ENCODE results near the gene LY86.

Gene LY86

DNA sequence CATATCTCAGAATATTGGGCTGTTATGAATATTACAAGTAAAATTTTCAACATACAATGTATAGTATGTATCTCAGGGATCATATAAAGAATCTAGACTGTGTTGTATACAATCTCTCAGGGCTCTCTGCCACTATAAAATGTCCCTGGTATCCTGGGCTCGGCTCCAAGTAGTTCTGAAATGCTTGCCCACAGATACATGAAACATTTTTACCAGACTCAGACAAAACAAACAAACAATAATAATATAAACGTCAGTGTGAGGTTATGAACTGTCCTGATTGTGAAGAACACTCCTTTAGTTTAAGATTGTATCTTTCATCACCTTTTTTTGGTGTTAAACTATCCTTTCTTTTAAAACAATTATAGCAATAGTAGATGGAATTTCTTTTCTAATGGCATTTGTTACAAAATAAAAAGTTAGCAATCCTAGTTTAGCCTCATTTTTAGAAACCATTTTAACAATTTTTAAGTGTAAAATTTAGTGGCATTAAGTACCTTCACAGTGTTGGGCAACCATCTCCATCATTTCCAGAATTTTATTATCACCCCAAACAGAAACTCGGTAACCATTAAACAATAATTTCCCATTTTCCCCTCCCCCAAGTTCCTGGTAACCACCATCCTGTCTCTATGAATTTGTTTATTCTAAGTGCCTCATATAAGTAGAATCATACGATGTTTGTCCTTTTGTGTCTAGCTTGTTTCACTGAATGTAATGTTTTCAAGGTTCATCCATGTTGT lies 17.4 kb upstream of the LY86 start:
- no peak for DNase-seq

DNA sequence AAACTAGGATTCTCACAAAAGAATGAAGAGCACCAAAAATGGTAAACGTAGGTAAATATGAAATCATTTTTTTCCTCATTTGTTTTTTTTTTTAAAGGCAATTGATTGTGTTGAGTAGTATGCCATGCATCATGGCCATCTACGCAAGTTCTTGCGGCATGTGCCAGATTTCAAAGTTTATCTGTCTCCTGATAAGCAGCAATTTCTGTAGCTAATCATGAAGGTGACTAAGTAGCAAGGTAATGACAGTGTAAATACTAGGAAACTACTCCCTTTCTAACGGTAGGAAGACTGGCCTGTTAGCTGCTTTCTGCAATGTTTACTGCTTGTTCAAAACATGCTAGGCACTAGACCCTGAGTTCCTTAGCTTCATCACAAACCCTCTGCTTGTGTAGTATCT lies 13.4 kb upstream of the LY86 start:
- no peak for DNase-seq

DNA sequence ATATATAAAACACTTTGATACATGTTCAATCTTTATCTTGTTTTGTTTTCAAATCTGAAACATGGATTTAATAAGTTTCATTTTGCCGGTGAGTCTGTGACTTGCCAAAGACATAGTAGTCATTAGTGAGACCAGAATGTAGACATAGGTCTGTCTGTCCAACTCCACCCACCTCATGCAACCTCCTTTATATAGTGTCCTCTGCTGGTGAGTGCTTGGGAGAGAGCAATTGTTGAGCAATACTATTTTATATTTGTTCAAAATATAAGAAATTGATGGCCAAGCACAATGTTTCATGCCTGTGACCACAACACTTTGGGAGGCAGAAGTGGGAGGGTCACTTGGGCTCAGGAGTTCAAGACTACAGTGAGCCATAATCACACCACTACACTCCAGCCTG lies 10.8 kb upstream of the LY86 start:
- no peak for DNase-seq

GRCh38 chr6:6579281-6579680 lies 9.2 kb upstream of the LY86 start:
- DNase-seq: no peak

GRCh38 chr6:6580225-6580856 lies 8.2 kb upstream of the LY86 start:
- no peak for DNase-seq

- DNase-seq: no peak
Observed at GRCh38 chr6:6581054-6581453, 7.5 kb upstream of the LY86 start.

DNA sequence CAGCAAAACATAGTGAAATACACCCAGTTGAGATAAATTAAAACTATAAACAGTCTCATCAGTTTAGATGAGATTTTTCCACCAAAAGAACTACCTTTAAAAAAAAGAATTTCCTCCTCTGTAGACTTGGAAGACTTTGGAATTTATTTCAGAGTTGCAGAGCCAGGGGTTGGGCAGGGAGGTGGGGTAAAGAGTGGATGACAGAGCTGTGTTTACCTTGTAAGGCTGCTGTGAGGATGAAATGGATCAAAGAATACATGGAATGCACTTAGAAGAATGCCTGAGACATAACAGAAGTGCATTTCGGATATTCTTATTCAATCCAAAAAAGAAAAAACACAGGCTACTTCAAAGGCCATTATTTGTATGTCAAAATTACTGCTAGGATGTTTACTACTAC lies 6.4 kb upstream of the LY86 start:
- DNase-seq: no peak

DNA sequence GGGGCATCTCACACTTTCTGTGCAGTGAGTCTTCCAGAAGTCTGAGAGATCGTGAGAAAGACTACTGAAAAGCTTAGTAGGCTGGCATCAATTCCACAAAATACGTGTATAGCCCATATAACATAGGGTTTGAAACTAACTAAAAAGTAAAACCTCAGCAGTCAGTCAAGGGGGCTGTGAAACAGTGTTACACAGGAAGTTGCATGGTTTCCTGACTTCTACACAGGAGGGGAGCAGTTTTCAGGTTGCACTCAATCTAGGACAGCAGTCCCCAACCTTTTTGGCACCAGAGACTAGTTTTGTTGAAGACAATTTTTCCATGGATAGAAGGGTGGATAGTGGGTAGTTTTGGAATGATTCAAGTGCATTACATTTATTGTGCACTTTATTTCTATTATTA lies 4.7 kb upstream of the LY86 start:
- no peak for DNase-seq

GRCh38 chr6:6584310-6585002 lies 4.1 kb upstream of the LY86 start:
- DNase-seq: no peak

GRCh38 chr6:6585003-6585311 lies 3.6 kb upstream of the LY86 start:
- no peak for DNase-seq

DNA sequence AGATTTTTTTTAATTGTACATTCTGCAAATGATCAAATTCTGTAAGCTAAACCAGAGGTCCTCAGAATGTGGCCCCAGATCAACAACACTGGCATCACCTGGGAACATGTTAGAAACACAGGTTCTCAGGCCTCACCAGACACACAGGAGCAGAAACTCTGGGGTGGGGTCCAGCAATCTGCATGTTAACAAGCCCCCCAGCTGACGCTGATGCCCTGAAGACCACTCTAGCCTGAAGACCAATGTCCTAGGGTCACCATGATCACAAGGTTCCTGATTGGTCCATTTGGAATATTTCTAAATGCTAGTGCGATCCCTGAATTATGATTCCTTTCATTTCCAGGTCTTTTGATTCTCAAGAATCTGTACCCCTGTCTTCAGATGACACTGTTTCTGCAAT lies 2.4 kb upstream of the LY86 start:
- no peak for DNase-seq

- DNase-seq: no peak
Observed at GRCh38 chr6:6586671-6587526, 1.6 kb upstream of the LY86 start.

DNA sequence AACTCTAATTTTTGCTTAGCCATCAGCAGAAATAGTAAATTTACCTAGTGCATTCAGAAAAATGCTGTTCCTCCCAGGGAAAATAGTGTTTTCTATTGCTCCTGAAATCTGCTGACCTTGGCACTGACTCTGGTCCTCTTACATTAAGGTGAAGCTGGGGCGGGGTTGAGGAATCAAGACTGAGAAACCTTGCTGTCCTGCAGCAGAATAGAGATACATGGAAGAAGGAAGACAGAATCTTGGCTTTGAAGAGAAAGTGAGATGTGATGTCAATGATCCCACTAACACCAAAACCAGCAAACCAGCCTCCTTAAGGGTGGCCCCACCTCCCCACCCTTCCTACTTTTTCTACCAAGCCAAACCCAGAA lies 840 bp upstream of the LY86 start:
- DNase-seq: no peak

GRCh38 chr6:6588924-6589709 lies 597 bp downstream of the LY86 start:
- DNase-seq: no peak

- DNase-seq: no peak
Observed at GRCh38 chr6:6590530-6590929, 2.0 kb downstream of the LY86 start.

DNA sequence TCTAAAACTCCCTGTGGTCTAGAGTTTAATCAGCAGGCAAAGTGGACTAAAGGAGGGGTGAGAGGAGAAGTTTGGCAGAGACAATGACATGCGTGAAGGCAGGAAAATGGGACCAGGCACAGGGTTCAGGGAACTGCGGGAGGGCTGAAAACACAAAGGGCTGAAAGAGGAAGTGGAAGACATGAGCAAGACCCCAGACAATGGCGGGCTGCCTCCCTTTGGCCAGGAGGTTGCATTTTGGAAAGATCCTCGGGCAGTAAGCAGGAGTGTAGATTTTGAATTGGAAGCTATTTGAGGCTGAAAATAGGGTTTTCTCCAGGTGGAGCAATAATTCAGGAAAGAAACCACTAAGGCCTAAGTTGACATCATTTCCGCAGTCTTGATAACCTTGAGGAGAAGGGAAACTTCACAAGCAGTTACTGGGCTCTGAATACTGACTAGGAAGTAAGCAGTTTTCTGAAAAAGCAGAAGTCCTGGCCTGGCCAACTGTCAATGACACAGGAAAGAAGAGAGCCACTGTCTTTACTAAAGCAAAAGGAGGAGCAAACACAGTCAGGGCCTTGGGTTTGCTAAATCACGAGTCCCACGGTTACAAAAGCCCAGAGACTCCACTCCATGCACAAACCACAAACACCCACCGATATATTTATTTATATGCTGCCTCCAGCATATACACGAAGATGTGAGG lies 3.4 kb downstream of the LY86 start:
- no peak for DNase-seq

GRCh38 chr6:6592826-6593475 lies 4.4 kb downstream of the LY86 start:
- DNase-seq: no peak

DNA sequence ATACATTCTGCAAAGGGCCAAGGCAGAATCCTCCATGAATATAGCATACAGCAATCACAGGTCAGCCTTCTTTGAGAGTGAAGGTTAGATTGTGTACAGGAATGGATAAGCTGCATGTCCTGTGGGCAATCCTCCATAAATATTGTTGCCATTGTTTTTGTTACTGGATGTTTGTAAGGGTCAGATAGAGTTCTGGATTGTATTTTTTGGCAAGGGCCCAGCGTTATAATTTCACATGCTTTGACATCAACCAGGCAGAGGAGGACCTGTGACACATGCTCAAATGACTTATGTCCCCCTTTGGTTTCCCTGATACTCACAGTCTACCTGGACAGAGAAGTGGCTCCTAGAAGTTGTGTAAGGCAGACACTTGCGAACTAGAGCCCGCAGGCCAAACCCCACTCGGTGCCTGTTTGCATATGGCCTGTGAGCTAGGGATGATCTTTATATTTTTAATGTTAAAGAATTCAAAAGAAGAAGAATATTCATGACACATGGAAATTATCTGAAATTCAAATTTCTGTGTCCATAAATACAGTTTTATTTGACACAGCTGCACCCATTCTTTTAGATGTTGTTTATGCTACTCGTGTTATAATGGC lies 5.4 kb downstream of the LY86 start:
- DNase-seq: no peak

GRCh38 chr6:6595025-6595424 lies 6.5 kb downstream of the LY86 start:
- DNase-seq: no peak

DNA sequence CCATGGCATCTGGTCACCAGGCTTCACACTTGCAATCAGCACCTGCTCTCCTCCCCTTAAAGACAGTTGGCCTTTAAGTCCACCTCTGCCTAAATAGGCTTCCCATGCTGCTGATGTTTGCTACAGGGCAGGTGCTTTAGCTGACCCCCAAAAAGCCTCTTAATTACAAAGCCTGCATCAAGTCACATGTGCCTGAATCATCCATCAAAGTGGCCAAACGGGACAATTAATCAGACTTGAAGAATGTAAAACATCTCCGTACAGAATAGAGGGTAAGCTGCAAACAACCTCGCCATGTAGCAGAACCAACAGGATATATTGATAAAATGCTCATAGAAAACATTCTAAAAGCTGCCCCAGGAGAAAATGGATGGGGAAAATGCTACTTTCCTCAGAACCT lies 7.4 kb downstream of the LY86 start:
- no peak for DNase-seq

Data from activated gamma-delta T cell treated with Interleukin-2 at 50 U/mL for 16 hours (primary cell).